GM04503 (cell line): ENCODE results near the gene ZNF519.
"Not testable (repeated sequence)": the region's sequence is repeated elsewhere in the genome, so short reads cannot be mapped to it uniquely, and the experiment has no call there.

Experiments
- DNase-seq: peaks from one replicate; pipeline ENCODE4 v3.0.0-alpha.2; 2012; ENCODE audit warnings: low read depth

ZNF519 gene

GRCh38 chr18:14132271-14132700 lies at the start of gene ZNF519:
Gene ZNF519, minus strand, starts transcription at chr18:14132435. Its CDS starts 158 bp downstream, at chr18:14132277.
- DNase-seq = peak; percentile 80

DNA sequence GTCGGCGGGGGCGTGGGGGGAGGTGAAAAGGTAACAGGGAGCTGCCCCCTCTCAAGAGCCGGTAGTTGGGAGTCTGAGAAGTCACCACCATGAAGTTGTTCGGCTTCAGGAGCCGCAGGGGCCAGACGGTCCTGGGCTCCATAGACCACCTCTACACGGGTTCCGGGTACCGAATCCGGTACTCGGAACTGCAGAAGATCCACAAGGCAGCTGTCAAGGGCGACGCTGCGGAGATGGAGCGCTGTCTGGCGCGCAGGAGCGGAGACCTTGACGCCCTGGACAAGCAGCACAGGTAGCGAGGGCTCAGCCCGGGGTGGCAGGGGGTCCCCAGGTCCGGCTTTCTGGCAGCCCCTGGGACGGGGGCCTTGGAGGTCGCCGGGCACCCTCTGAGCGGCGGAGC lies 47.1 kb upstream of the ZNF519 start:
- no peak for DNase-seq

- not testable (repeated sequence) for DNase-seq
Measured at GRCh38 chr18:14178321-14179196, 46.3 kb upstream of the ZNF519 start.

DNA sequence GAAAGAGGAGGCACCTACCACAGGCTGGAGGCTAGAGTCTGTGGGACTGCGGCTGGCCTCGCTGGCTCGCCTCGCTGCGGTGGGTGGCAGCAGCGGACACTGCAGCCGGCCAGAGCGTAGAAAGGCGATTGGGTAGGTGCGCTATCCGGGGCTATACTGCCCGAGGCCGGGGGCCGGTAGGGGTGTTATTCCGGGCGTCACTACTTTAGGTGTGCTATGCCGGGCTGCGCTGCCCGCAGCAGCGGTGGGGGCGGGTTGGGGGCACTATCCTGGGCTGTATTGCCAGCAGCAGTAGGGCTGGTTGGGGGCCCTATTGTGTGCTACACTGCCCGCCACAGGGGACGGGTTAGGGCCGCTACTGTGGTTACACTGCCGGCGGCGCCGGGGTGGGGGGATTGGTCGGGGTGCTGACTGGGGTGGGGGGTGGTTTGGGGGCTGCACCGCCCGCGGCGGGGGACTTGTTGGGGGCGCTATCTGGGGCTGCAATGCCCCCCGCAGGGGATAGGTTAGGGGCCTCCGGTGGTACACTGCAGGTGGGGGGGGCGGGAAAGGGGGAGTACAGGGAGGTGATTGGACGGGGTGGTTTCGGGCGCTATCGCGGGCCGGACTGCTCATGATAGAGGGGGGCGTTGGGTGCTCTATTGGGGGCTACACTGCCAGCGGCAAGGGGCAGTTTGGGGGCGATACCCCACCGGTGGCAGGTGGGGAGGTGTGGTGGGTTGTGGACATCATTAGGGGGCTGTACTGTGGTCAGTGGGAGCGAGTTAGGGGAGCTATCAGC lies 45.5 kb upstream of the ZNF519 start:
- DNase-seq = not testable (repeated sequence)

- not testable (repeated sequence) for DNase-seq
Measured at GRCh38 chr18:14175404-14175803, 43.2 kb upstream of the ZNF519 start.

- DNase-seq = no peak
Measured at GRCh38 chr18:14174706-14175085, 42.5 kb upstream of the ZNF519 start.

DNA sequence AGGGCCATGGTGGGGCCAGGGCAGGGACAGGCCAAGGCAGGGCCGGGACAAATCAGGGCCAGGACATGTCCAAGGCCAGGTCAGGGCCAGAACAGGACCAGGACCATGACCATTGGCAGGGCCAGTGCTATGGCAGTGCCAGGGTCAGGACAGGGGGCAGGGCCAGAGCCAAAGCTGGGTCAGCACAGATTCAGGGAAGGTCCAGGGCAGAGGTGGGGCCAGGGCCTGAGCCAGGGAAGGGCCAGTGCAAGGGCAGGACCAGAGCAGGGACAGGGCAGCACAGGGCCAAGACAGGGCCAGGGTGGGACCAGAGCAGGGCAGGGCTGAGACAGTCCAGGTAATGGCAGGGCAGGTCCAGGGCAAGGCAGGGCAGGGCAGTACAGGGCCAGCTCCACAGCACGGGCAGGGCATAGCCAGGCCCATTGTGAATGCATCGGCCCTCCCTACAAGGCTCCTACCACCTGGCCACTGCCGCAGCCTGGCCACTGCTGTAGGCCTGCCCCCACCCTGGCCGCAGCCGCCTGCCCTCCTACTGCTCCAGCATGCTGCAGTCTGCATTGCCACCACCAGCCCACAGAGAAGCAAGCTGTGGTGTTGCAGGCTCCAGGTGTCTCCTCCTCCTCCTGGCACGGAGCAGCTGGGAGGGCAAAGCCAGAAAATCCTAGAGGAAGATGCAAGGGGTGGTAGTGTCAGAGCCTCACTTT lies 41.9 kb upstream of the ZNF519 start:
- DNase-seq = not testable (repeated sequence)

GRCh38 chr18:14173116-14173951 lies 41.1 kb upstream of the ZNF519 start:
- not testable (repeated sequence) for DNase-seq

- not testable (repeated sequence) for DNase-seq
Measured at GRCh38 chr18:14172142-14173115, 40.2 kb upstream of the ZNF519 start.

DNA sequence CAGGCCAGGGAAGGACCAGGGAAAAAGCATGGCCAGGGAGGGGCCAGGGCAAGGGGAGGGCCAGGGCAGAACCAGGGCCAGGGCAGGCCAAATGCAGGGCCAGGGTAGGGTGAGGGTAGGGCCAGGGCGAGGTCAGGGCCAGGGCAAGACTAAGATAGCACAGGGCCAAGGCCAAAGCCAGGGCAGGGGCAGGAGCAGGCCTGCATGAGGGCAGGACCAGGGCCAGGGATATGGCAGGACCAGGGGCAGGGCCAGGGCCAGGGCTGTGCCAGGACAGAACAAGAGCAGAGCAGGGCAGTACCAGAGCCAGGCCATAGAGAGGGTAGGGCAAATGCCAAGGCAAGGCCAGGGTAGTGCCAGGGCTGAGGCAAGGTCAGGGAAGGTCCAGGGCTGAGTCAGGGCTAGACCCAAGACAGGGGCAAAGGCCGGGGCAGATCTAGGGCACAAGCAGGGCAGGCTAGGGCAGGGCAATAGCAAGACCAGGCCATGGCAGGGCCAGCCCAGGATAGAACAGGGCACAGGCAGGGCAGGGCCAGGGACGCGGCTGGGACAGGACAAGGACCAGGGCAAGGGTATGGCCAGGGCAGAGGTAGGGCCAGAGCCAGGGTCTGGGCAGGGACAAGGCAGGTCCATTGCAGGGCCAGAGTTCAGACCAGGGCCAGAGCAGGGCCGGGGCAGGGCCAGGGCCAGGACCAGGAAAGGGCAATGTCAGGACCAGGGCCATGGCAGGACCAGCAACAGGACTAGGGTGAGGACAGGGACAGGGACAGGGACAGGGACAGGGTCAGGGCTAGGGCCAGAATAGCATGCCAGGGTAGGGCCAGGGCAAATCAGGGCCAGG lies 39.3 kb upstream of the ZNF519 start:
- not testable (repeated sequence) for DNase-seq

DNA sequence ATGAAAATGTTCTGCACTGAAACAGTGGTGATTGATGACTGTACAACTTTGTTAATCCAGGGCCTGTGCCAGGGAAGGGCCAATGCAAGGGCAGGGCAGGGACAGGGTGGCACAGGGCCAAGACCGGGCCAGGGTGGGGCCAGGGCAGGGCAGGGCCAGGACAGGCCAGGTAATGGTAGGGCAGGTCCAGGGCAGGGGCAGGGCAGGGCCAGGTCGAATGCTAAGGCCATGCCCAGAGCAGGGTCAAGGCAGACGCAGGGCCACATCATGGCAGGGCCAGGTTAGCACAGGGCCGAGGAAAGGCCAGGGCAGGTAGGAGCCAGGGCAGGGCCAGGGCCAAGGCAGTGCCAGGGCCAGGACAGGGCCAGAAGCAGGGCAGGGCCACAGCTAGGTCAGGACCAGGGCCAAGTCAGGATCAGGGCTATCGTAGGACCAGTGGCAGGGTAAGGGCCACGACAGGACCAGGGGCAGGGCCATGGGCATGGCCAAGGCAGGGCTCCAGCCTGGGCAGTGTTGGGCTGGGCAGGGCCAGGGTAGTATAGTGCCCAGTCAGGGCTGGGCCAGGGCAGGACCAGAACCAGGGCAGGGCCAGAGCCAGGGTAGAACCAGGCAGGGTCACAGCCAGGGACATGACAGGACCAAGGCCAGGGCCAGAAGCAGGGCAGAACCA lies 38.3 kb upstream of the ZNF519 start:
- not testable (repeated sequence) for DNase-seq

- DNase-seq = not testable (repeated sequence)
Measured at GRCh38 chr18:14162915-14163314, 30.7 kb upstream of the ZNF519 start.

GRCh38 chr18:14151564-14152113 lies 19.4 kb upstream of the ZNF519 start:
- DNase-seq = not testable (repeated sequence)

DNA sequence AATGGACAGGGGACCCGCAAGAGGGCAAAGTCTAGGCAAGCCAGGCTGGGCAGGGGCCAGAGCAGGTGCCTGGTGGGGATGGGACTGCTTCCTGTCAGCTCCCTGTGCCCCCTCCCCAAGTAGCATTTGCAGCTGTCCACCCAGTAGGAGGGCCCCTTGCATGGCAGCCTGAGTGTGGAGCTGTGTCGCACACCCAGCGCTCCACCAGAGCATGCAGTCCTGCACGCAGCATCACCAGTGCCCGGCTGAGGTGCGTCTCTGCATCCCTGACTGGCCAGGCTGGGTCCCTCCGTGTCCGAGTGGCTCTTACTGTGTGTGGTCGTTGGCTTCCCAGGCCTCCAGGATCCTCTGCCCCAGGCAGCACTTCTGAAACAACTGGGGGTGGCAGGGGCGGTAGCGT lies 18.5 kb upstream of the ZNF519 start:
- DNase-seq = not testable (repeated sequence)

DNA sequence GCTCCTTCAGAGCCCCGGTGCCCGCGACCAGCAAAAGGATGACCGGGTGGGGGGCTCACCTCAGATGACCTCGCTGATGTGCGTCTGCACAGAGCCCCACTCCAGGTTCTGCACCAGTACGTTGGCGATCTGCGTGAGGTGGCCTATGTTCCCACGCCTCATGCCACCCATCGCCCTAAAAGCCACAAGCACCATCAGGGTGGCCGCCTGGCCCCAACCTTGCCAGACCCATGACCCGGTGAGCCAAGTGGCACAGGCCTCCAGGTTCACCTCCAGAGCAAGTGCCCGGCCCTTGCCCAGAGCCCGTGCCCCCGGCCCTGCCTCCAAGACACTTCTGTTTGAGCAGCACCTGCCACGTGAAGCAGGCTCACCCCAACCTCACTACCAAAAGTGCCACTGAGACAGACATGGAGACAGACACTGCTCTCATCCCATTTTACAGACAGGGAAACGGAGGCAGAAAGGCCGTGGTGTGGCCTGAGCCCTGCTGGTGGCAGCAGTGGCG lies 17.7 kb upstream of the ZNF519 start:
- not testable (repeated sequence) for DNase-seq

DNA sequence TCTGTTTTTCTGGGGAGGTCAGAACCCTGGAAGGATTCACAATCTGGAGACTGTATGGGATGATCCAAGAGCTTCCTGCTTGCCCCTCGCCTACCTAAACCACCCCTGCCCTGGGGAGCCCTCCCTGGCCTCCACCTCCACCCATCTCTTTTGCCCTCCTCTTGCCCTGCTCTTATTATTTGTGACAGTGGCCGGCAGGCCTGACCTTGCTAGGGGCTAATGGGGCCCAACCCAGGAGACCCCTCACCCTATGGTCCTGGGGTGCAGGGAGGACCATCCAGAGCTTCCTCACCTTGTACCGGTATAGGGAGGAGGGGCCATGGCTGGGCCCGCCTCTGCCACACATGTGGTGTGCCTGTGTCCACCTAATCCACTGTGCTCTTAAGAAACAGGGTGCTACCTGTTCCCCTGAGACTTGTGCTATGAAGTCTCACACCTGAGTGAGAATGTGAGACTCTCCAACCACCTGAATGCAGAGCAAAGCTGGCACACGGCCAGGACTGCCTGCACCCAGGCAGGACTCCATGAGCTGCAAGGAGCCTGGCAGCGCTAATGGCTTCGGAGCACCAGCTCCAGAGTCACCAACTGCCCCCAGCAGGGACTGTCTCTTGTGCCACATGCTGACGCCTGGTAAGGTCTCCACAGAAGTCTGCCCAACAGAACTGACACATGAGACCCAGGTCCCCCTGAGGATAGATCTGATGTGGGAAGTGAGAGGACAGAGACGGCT lies 17.1 kb upstream of the ZNF519 start:
- DNase-seq = not testable (repeated sequence)
